Embryonic facial prominence (tissue), 1 donor: ENCODE measurements around the gene DAZL.
A peak's percentile ranks its signal among the peaks of the same experiment; 100 is the strongest.
"Not testable (repeated sequence)": the region's sequence is repeated elsewhere in the genome, so short reads cannot be mapped to it uniquely, and the experiment has no call there.

Source experiments
- DNase-seq: peaks from one replicate; pipeline ENCODE4 v3.0.0-alpha.2; 2016; ENCODE audit errors: extremely low spot score

Gene DAZL, protein sequence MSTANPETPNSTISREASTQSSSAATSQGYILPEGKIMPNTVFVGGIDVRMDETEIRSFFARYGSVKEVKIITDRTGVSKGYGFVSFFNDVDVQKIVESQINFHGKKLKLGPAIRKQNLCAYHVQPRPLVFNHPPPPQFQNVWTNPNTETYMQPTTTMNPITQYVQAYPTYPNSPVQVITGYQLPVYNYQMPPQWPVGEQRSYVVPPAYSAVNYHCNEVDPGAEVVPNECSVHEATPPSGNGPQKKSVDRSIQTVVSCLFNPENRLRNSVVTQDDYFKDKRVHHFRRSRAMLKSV

DNA sequence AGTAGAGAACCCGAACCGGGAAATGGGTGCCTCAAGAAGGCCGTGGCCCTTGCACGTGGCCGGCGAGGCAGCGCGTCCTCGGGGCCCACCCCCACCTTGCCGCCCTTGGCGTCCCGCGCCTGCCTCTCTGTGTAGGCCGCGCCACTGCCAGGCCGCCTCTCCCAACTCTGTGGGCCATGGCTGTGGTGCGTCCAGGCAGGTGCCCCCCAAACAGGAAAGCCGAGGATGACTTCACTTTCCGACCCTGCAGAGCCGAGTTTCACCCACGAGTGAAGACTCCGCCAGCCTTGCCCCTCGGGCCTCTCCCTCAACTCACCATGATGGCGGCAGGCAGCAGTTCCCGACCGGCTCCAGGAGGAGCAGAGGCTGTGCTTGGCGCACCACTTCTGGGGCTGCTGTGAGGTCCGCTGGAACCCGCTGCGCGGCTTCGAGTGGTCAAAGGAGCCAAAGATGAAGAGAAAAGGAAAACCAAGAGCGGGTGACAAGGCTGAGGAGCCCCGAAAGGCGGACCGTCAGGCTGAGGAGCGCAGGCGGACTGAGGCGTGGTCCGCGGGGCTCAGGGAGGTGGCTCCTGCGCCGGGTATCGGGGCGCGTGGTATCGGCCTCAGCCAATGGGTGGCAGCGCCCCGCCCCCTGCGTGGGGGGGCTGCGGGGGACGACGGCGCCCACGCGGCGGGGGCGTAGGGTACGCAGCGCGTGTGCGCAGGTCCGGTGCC, at the start of gene DAZL:
TSS of gene DAZL (minus strand) at position 537 of the 716 bp plus-strand sequence. CDS start at position 319, 218 bp downstream.
- DNase-seq: no peak

DNA sequence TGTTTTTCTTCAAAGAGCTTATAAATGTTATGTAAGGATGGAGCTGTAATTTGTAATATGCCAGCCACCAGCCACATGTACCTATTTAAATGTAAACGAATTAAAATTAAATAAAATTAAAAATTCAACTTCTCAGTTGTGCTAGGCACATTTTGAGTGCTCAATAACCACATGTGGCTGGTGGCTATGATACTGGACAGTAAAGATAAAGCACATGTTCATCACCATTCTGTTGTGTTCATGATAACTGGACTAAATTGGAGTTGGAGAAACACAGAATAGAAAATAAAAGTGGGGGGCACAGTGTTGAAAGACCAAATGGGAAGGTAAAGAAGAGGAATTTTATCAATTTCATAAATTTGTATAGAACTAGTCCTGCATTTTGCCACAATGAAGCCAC, 49.8 kb upstream of the DAZL start:
- no peak for DNase-seq

DNA sequence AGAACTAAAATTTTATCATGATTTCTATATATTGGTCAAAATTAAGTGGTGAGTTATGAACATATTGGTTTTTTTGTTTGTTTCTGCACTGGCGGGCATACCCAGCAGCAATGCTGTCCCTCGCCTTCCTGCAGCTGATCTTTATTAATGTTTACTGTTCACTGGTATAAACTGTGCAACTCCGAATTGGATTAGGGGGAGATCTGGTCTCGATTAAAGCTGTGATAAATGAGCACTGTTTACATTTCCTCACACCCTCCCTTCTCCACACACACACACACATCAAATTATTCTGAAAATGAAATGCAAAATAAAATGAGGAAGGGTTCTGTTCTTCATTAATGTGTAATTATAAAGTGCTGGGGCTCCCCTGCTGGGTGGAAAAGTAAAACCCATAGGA, 48.5 kb upstream of the DAZL start:
- no peak for DNase-seq

DNA sequence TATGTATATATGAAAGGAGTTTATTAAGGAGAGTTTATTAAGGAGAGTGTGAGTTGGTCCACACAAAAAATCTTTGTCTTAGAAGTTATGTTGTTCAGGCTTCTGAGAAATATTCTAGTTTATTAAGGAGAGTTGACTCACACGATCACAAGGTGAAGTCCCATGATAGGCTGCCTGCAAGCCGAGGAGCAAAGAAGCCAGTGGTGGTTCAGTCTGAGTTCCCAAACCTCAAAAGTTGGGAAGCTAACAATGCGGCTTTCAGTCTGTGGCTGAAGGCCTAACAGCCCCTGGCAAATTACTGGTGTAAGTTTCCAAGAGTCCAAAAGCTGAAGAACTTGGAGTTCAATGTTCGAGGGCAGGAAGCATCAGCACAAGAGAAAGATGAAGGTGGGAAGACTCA, 42.4 kb upstream of the DAZL start:
- no peak for DNase-seq

DNA sequence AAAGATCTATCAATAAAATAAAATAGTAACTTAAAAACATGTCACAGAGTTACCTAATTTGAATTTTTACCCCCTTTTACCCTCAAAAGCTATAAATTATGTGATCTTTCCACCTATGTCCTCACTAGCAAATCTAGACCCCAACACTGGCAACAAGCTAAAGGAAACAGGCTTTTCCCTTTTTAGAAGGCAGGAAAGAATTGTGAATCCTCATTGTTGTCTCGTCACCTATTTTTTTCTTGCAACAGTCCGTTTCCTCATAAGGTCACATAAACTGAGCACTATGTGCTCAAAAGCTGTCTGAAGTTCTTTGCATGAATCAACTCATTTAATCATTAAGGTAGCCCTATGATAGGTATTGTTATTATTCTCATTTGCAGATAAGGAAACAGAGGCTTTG, 34.6 kb upstream of the DAZL start:
- DNase-seq: no peak

DNA sequence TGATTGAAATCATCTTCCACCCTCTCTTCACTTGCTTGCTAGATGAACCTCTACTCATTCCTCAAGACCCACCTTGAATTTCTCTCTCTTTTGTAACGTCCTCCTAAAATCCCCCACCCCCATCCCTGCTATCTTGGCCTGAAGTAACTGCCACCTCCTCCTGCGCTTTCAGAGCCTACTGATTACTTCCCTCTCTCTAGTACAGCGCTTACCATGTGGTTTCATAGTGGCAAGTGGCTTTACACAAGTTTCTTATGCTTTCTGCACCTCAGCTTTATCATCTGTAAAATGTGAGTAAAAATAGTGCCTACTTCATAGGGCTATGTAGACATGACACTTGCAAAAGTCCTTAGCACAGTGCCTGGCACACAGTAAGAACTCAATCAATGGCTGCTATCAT, 28.7 kb upstream of the DAZL start:
- DNase-seq: no peak

DNA sequence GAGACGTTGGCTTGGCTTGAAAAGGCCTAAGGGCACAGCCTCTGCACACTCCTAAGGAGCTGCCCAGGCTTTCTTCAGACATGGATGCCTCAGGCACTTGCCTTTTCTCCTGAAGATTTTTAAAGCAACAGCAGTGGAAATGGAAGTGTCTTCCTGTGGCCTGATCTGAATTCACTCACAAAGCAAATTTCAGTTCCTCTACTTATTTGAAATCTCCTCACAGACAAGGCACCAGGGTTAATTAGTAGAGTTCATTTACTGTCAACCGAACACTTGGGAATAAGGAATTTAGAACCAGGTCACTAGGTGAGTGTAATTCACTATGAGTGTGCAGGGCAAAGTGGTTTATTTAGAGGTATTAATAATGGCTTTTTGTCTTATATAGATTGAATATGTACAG, 27.2 kb upstream of the DAZL start:
- no peak for DNase-seq

DNA sequence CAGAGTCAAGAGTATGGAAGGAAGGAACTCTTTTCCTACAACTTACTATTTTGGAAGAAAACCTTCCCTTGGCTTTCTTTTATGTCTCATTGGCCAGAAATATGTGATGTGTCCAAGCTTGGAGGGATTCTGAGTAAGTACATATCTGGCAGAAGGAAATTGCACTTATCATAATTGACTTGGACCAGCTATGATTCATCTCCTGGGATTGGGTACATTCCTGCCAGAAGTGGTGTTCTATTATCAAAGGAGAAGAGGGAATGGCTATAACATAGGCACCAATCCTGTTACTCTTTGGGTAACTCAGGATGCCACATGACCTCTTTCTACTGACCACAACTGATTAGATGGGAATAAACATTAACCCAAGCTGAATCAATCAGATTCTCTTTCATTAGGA, 13.5 kb upstream of the DAZL start:
- no peak for DNase-seq

DNA sequence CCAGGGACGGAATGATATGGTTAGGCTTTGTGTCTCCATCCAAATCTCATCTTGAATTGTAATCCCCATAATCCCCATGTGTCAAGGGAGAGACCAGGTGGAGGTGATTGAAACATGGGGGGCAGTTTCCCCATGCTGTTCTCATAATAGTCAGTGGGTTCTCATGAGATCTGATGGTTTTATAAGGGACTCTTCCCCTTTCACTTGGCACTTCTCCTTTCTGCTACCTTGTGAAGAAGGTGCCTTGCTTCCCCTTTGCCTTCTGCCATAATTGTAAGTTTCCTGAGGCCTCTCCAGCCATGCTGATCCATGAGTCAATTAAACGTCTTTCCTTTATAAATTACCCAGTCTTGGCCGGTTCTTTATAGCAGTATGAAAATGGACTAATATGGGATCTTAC, 11.9 kb upstream of the DAZL start:
- not testable (repeated sequence) for DNase-seq

DNA sequence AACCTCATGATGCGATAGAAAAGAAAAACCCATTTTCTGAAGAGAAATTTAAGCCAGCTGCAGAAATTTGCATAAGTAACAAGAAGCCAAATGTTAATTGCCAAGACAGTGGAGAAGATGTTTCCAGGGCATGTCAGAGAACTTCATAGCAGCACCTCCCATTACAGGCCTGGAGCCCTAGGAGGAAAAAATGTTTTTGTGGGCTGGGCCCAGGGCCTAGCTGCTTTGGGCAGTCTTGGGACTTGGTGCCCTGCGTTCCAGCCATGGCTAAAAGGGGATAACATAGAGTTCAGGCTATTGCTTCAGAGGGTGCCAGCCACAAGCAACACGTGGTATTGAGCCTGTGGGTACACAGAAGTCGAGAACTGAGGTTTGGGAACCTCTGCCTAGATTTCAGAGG, 10.9 kb upstream of the DAZL start:
- DNase-seq: no peak

DNA sequence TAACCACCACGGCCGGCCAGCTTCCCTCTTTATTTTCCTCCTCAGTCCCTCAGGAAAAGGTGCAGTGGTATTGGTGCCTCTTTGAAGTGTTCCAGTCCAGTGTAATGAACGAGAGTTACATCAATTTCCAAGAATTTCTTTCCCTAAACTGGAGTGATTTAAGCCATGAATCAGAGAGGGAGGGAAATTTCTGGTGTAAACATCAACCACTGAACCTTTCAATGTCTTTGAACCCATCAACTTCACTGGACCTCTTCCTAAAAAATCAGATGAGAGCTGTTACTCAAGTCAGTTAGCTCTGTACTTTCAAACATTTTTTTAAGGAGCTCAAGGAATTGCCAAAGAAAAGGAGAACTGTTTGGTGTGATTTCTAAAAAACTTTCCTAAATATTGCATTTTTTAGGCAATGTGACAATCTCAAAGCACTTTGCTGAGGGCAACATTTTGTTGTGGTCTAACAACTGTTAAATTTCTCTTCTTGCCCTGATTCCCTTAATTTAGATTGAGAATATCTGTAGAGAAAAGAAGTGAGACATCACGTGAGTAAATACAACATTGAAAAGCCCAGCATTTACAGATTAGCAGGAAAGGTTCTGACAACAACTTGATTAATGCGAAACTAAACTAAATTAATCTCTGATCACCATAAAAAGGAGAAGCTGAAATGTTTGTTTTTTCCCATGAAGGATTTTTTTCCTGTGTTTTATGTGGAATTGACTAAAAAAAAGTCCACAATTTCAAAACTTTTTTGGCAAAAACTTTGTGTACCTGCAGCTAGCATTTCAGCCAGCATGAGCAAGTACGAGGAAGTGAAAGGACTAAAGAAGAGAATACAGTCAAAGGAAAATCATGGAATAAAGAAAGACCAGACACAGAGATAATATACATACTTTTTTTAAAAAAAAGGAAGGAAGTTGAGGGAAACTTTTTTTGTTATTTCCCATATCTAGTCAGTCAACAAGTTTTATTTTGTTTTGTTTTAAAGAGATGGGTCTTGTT, 9.1 kb upstream of the DAZL start:
- no peak for DNase-seq

DNA sequence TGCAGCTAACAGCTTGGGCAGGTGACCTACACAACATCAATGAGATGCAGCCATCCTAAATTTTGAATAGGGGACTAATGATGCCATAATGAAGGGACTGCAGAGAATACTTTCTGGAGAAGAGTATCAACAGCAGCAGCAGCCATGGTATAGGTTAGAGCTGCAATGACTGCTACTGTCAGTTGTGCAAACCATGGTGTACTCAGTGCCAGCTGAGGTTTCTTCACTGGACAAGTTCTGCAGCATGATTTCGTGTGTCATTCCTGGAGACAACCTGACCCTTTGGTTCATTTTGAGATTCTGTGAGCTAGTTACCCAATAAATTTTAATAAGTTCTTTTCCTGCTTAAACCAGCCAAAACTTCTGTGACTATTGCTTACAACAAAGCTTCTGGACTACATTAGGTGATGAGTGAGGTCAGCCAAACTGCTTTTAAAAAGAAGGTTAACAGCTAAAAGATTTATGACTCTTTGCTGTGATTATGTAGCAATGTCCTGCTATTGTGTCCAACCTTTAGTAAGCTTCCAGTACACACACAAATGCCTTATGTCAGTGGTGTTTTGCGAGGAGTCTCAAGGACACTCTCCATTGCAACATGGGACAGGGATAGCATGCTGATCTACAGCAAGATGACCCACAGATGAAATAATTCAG, 4.8 kb upstream of the DAZL start:
- no peak for DNase-seq

DNA sequence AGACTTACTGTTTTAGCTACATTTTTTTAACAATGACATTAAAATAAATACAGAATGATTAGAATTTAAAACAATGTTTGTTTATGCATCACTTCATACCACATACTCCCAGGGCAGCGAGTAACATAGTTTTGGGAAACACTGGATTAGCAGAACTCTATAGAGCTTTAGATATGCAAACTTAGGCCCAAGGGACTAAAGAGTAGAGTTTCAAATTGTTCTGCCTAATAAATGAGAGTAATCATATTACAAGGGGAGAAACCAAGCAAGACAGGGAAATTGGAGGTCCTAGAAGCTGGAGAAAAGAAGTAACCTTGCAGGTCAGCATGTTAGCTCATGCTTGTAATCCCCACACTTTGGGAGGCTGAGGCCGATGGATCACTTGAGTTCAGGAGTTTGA, 3.6 kb upstream of the DAZL start:
- no peak for DNase-seq

DNA sequence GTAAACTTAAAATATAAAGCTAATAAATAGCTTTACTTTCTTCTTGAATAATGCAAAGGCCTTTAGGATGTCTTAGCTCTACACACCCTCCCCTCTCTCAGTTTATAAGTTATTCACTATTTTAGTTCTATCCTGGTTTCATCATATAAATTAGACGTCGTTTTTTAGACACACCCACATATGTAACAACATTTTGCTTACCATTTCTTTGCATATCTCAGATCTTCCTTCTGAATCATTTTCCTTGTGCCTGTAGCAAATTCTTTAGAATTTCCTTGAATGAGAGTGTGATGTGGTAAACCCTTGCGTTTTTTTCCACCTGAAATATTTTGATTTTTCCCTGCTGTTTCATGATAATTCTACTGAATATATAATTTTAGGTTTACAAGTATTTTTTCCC, 2.5 kb upstream of the DAZL start:
- DNase-seq: no peak

DNA sequence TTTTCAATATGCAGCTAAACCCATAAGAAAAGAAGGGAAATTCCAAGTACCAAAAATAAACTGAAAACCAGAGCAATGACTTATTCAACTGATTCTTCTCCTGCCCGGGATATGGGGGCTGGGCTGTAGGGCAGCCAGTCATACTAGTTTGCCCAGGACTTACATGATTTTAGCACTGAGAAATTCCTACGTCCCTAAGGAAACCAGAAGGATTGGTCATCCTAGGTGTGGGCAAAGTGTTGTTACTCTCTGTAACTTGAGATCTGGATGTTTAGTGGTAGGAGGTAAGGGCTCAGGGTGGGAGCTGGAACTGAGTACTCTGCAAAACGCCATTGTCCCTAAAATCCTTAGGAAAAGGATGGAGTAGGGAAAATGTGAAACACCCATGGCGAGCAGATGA, 1.2 kb upstream of the DAZL start:
- no peak for DNase-seq

DNA sequence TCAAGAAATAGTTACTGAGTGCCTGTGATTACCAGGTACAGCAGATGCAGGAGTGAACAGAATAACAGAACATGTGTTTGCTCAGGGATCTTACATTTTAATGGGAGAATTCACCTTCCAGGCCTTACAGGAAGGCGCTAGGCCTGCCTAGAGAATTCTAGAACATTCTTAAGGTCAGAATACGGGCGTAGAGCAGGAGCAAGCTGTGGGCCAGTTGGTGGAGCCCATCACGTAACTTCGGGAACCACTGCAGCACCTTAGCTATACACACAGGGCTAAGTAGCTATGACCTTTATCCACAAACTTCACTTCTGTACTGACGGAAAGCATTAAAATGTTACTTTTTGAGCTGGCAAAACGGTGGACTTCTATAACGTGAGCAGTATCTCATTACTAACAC, 743 bp upstream of the DAZL start:
- DNase-seq: no peak

DNA sequence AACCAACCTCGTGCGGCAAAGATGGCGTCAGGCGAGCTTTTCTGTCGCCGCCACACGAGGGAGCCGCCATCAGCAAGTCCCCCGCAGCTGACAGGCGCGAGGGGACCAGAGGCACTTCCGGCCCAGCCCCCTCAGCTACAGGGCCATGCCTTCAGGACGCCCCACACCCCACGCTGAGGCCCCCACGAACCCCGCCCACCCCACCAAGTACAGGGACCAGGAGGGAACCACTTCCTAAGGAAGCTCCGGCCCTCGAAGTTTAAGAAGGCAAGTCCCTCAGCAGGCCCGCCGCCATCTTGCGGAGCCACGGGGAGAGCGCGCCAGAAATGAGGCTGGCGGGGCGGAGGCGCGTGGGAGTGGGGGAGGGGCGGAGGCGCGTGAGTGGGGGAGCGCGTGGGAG, 790 bp downstream of the DAZL start:
- DNase-seq: no peak

DNA sequence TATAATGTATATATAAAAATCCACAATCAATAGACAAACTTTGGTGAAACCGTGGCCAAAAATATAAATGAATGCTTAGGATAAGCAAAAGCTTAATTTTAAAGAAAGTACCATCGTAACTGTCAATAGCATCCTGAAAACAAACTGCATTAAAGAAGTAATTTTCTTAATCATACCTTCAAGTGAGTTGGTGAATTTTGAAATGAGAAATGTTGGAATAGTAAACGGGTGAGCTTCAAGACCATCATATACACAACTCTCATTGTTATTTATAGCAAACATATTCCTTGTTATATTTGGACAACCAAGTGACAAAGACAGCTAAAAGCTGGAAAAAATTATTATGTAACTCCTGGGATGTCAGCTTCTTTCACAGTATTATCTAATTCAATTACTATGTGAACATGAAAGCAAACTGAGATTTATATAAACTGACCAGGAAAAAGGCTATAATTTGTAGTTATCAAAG, 3.7 kb downstream of the DAZL start:
- DNase-seq: no peak

DNA sequence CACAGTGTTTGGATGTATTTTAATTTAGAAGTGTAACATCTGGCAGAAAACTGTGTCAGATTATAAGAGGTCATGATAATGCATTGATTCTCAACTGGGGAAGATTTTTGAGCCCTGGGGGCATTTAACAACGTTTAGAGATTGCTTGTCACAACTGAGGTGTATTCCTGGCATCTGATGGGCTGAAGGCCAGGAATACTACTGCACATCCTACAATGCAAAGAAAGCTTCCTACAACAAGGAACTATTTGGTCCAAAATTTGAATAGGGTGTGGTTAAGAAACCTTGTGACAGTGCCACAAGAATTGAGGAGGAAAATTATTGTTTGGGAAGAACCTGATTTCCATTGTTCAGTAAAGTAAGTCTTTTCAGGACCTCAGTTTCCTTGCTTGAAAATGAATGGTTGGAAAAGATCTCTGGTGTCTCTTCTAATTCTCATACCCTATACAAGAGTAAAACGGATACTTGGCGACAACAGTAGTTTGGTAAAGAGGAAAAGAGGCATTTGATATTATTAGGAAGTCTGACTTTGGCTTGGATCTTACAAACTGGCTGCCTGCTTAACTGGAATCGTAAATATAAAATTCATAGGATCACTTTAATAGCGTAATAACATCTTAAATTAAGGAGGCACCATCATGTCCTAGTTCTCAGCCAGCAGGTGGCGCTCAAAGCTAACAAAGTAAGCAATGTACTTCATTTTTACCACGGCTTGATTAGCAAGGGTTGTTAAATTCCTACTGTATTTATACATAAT, 4.3 kb downstream of the DAZL start:
- DNase-seq: peak; percentile 54

DNA sequence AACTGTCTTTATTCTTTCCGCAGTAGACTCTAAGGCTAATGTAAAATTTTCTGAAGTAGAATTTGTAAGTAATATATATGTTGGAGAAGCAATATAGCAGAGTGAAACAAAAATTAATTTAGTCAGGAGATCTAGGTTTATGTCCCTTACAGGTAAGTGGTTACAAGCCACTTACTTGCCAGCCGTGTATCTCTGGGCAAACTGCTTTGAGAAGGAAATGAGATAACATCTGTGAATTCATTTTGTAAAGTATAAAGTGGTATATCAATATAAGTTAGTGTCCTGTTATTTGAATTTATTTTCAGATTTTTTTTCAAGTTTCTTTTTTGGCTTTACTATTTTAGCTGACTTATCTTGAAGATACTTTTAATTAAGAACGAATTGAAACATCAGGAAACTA, 5.5 kb downstream of the DAZL start:
- no peak for DNase-seq
